ENCODE results near the gene SLC22A5. TPM values are rescaled to one million over a fixed set of nuclear protein-coding genes. Genes with fewer than 3 reads are reported as not detected.

The SLC22A5 gene
- total RNA-seq, 4 donors from 2014 or later: 13.2 to 25.4 (median 15.7) TPM

DNA sequence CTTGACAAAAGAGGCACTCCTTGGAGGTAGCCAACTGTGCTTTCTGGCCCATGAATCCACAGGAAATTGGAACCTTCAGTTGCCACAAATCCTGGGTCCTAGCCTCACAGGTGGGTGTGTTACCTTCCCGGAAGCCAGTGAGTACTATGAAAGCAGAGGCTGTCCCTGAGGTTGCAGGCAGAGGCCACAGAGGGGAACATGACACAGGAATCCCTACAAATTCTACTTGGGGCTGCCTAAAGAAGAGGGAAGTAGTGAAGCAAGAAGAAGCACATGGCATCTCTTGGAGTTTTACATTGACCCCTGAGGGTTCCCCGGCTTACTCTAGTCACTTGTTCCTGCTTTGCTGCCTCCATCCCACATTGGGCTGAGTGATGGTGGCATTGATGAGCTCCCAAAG, 2.6 kb downstream of the SLC22A5 start:
- no peak overlapping the region for H3K4me3 ChIP-seq (ENCODE audit: low read depth, poor library complexity, severe bottlenecking)
- intact Hi-C loops (cut with DNase I; ENCODE audit: low total_unique reads): no loop called here
- peak in 1 of 2 donors; percentile 68 for DNase-seq (ENCODE audit: low spot score in 2 of 2)
- WGBS, 2 donors: 63 to 83% methylated on average over 2 of the region's 2 CpGs
- TF ChIP-seq POLR2A (IDR thresholded peaks at IDR 0.05): no peak
- TF ChIP-seq, protein P1, sequence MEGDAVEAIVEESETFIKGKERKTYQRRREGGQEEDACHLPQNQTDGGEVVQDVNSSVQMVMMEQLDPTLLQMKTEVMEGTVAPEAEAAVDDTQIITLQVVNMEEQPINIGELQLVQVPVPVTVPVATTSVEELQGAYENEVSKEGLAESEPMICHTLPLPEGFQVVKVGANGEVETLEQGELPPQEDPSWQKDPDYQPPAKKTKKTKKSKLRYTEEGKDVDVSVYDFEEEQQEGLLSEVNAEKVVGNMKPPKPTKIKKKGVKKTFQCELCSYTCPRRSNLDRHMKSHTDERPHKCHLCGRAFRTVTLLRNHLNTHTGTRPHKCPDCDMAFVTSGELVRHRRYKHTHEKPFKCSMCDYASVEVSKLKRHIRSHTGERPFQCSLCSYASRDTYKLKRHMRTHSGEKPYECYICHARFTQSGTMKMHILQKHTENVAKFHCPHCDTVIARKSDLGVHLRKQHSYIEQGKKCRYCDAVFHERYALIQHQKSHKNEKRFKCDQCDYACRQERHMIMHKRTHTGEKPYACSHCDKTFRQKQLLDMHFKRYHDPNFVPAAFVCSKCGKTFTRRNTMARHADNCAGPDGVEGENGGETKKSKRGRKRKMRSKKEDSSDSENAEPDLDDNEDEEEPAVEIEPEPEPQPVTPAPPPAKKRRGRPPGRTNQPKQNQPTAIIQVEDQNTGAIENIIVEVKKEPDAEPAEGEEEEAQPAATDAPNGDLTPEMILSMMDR (IDR thresholded peaks at IDR 0.05): no peak

- no peak overlapping the region for H3K4me3 ChIP-seq (ENCODE audit: low read depth, poor library complexity, severe bottlenecking)
- TF ChIP-seq, protein P1 (IDR thresholded peaks at IDR 0.05): no peak
- TF ChIP-seq POLR2A (IDR thresholded peaks at IDR 0.05): no peak
- peak in 1 of 2 donors; percentile 53 for DNase-seq (ENCODE audit: low spot score in 2 of 2)
- intact Hi-C loops (cut with DNase I; ENCODE audit: low total_unique reads): no loop called here
Observed at GRCh38 chr5:132372542-132372941, 3.0 kb downstream of the SLC22A5 start.

DNA sequence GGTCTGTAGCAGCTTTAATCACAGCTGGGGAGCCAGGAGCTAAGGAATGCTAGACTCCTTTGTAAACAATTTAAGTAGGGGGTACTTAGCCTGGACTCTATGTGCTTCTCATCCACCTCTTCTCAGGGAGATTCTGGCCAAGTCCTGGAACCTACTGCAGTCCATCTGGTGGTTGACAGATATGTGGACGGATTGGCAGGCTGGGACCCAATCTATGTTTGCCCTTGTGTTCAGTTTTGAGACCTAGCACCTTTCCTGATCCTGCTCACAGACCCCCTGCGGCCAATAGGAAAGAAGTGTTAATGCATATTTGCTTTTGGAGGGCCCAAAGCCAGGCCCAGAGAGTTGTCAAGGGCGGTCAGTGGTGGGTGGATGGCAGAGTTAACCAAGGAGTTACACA, 6.4 kb downstream of the SLC22A5 start:
- 94 to 97% methylated on average over 3 of the region's 3 CpGs for WGBS, 2 donors
- peak in 1 of 2 donors; percentile 67 for DNase-seq (ENCODE audit: low spot score in 2 of 2)
- intact Hi-C loops (cut with DNase I; ENCODE audit: low total_unique reads): no loop called here
- TF ChIP-seq POLR2A (IDR thresholded peaks at IDR 0.05): no peak
- no peak overlapping the region for H3K4me3 ChIP-seq (ENCODE audit: low read depth, poor library complexity, severe bottlenecking)

- peak in 1 of 2 donors; percentile 82 for DNase-seq (ENCODE audit: low spot score in 2 of 2)
- 61 to 63% methylated on average over 16 of the region's 16 CpGs for WGBS, 2 donors
- TF ChIP-seq, protein P1 (IDR thresholded peaks at IDR 0.05): no peak
- TF ChIP-seq POLR2A (IDR thresholded peaks at IDR 0.05): no peak
- intact Hi-C loops (cut with DNase I; ENCODE audit: low total_unique reads): no loop called here
- no peak overlapping the region for H3K4me3 ChIP-seq (ENCODE audit: low read depth, poor library complexity, severe bottlenecking)
Observed at GRCh38 chr5:132376694-132377641, 7.5 kb downstream of the SLC22A5 start.

DNA sequence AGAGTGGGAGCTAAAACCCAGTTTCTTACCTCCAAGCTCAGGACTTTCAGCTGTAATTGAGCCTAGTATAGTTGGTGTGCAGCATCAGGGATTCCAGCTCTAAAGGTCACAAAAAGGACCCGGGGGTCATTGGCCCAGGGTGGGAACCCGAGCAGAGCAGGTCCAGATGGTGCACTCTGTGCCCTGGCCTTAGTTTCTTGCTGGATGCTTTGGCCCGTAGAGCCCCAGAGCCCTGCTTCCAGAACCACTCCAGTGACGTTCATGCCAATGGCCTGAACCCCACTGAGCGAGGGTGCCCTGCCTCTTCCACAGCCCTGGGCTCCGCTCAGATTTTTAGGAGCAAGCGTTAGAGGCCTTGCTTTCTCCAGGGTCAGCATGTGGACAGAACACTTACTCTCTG, 8.2 kb downstream of the SLC22A5 start:
- 79 to 81% methylated on average over 7 of the region's 7 CpGs for WGBS, 2 donors
- TF ChIP-seq POLR2A (IDR thresholded peaks at IDR 0.05): no peak
- TF ChIP-seq, protein P1 (IDR thresholded peaks at IDR 0.05): no peak
- no peak overlapping the region for H3K4me3 ChIP-seq (ENCODE audit: low read depth, poor library complexity, severe bottlenecking)
- intact Hi-C loops (cut with DNase I; ENCODE audit: low total_unique reads): no loop called here
- peak in 1 of 2 donors; percentile 58 for DNase-seq (ENCODE audit: low spot score in 2 of 2)

GRCh38 chr5:132378580-132378979, 9.1 kb downstream of the SLC22A5 start:
- DNase-seq (ENCODE audit: low spot score in 2 of 2): peak in 1 of 2 donors; percentile 40
- WGBS, 2 donors: 55 to 65% methylated on average over 3 of the region's 3 CpGs
- intact Hi-C loops (cut with DNase I; ENCODE audit: low total_unique reads): no loop called here
- TF ChIP-seq, protein P1 (IDR thresholded peaks at IDR 0.05): no peak
- no peak for TF ChIP-seq POLR2A (IDR thresholded peaks at IDR 0.05)
- H3K4me3 ChIP-seq (ENCODE audit: low read depth, poor library complexity, severe bottlenecking): no peak overlapping the region
